Gastroesophageal sphincter (tissue), 4 donors: ENCODE results near the gene ZNF385A. TPM values are rescaled to one million over a fixed set of nuclear protein-coding genes. Genes with fewer than 3 reads are reported as not detected.

ENCODE experiments used
- ATAC-seq: fragments of 150-250 bp; one replicate; pipeline ENCODE4 v1.9.1; 2016; ENCODE audit warnings: mild to moderate bottlenecking, moderate library complexity
- H3K27ac ChIP-seq, 4 donors: fragments of 200-600 bp; sonication (generic) in 3 of 4; 1 replicate in 3 of 4; 2 replicates in 1 of 4; pipeline ENCODE4 v1.5.1; 2016 to 2019
- H3K27me3 ChIP-seq: fragments of 200-600 bp; sonication (generic); one replicate; pipeline ENCODE4 v1.5.1; 2019
- H3K36me3 ChIP-seq, 2 donors: fragments of 200-600 bp; sonication (generic); one replicate each; pipeline ENCODE4 v1.5.1; 2019; ENCODE audit warnings: control low read depth in 1 of 2
- H3K4me1 ChIP-seq, 3 donors: fragments of 200-600 bp; sonication (generic); 1 replicate in 2 of 3; 2 replicates in 1 of 3; pipeline ENCODE4 v1.5.1; 2016 to 2019; ENCODE audit warnings: control low read depth in 2 of 3
- H3K4me3 ChIP-seq, 2 donors: fragments of 200-600 bp; sonication (generic); one replicate each; pipeline ENCODE4 v1.5.1; 2019; ENCODE audit warnings: mild to moderate bottlenecking in 1 of 2, moderate library complexity in 1 of 2
- H3K9me3 ChIP-seq, 3 donors: fragments of 200-600 bp; sonication (generic); one replicate each; pipeline ENCODE4 v1.5.1; 2017 to 2019; ENCODE audit warnings: control low read depth in 2 of 3
- EP300 ChIP-seq: sonication (generic); formaldehyde crosslinking; IDR thresholded peaks from one replicate; pipeline ENCODE4 v1.6.1; 2017; ENCODE audit warnings: antibody characterized with exemption, mild to moderate bottlenecking
- POLR2A ChIP-seq, 2 donors: fragments of 450-650 bp; IDR thresholded peaks; one replicate each; pipeline ENCODE4 v1.6.1; 2017; ENCODE audit warnings: antibody characterized with exemption in 2 of 2, mild to moderate bottlenecking in 2 of 2, moderate library complexity in 1 of 2
- POLR2AphosphoS5 ChIP-seq: sonication (generic); formaldehyde crosslinking; IDR thresholded peaks from one replicate; pipeline ENCODE4 v1.6.1; 2017; ENCODE audit warnings: antibody characterized with exemption
- WGBS, 2 donors: methylation state at CpG; one replicate each; pipeline ENCODE4 v1.1.5; 2018; ENCODE audit warnings: low coverage in 1 of 2; 5-methylcytosine and 5-hydroxymethylcytosine counted together
- total RNA-seq, 4 donors: library from RNA; depleted of rRNA; stranded (reverse); fragments of >200 nt; gene quantifications; one replicate each; pipeline ENCODE4 v1.1.0, GENCODE V29; 2016
- TF ChIP-seq, protein P1 (sequence below), 4 experiments: fragments of 200-600 bp in 2 of 4; fragments of 450-650 bp in 2 of 4; sonication (generic) in 1 of 4; IDR thresholded peaks; one replicate each; pipeline ENCODE4 v1.5.1; 2017 to 2019; ENCODE audit warnings: antibody characterized with exemption in 4 of 4, mild to moderate bottlenecking in 2 of 4, moderate library complexity in 2 of 4

ZNF385A gene
- 10 to 100 TPM in 3 of 4 donors, 1 to 10 TPM in 1; 7.5 to 28.0 (median 19.5) TPM for total RNA-seq

- H3K4me1 ChIP-seq, result peaks cover 0 to 26% (median 5%) of the 10 kb centered on the region in 3 donors
- no peaks in the 10 kb centered on the region for H3K36me3 ChIP-seq
- peak within 1 kb of the TSS in 3 of 4 donors; percentile 11 to 48 (median 15) for H3K27ac ChIP-seq
- 80% methylated on average over 1 of the region's 1 CpG; no CpG with 5 or more reads in 1 of the 2 donors for WGBS, 2 donors
- no peak for ATAC-seq
- H3K27me3 ChIP-seq, result no peaks in the 10 kb centered on the region
- TF ChIP-seq POLR2A (IDR thresholded peaks at IDR 0.05) (no peak), EP300 (no peak), POLR2AphosphoS5 (no peak)
- TF ChIP-seq, protein P1, sequence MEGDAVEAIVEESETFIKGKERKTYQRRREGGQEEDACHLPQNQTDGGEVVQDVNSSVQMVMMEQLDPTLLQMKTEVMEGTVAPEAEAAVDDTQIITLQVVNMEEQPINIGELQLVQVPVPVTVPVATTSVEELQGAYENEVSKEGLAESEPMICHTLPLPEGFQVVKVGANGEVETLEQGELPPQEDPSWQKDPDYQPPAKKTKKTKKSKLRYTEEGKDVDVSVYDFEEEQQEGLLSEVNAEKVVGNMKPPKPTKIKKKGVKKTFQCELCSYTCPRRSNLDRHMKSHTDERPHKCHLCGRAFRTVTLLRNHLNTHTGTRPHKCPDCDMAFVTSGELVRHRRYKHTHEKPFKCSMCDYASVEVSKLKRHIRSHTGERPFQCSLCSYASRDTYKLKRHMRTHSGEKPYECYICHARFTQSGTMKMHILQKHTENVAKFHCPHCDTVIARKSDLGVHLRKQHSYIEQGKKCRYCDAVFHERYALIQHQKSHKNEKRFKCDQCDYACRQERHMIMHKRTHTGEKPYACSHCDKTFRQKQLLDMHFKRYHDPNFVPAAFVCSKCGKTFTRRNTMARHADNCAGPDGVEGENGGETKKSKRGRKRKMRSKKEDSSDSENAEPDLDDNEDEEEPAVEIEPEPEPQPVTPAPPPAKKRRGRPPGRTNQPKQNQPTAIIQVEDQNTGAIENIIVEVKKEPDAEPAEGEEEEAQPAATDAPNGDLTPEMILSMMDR (IDR thresholded peaks at IDR 0.05), result no peak
- no peaks in the 10 kb centered on the region for H3K9me3 ChIP-seq
- peak within 1 kb of the TSS in 1 of 2 donors; percentile 14 for H3K4me3 ChIP-seq
Observed at GRCh38 chr12:54384591-54385041, at the start of gene ZNF385A. ZNF385A (minus strand) TSS chr12:54384733; CDS start chr12:54384514, 219 bp downstream.

GRCh38 chr12:54432815-54433164 lies 48.3 kb upstream of the ZNF385A start:
- no peak for TF ChIP-seq POLR2A (IDR thresholded peaks at IDR 0.05)
- TF ChIP-seq POLR2AphosphoS5, result no peak
- Histone ChIP-seq H3K27ac (peak overlapping the region in 3 of 4 donors; percentile 65 to 97 (median 73)), H3K27me3 (no peaks in the 10 kb centered on the region), H3K9me3 (no peaks in the 10 kb centered on the region), H3K36me3 (no peaks in the 10 kb centered on the region), H3K4me1 (peaks cover 9 to 57% (median 26%) of the 10 kb centered on the region in 3 donors), H3K4me3 (no peak overlapping the region)
- ATAC-seq, result peak; percentile 44
- 78 to 100% methylated on average over 1 to 3 of the region's 4 CpGs for WGBS, 2 donors

GRCh38 chr12:54431911-54432814 lies 47.6 kb upstream of the ZNF385A start:
- Histone ChIP-seq H3K4me1 (peaks cover 9 to 64% (median 30%) of the 10 kb centered on the region in 3 donors), H3K27ac (peak overlapping the region in 3 of 4 donors; percentile 65 to 97 (median 73)), H3K4me3 (no peak overlapping the region), H3K36me3 (no peaks in the 10 kb centered on the region), H3K27me3 (no peaks in the 10 kb centered on the region), H3K9me3 (no peaks in the 10 kb centered on the region)
- WGBS, 2 donors, result 13 to 33% methylated on average over 5 of the region's 9 CpGs
- peak; percentile 78 for ATAC-seq
- TF ChIP-seq EP300, result no peak
- TF ChIP-seq, protein P1 (IDR thresholded peaks at IDR 0.05), result peak in 1 of 4 experiments; percentile 8
- peak; percentile 88 for TF ChIP-seq POLR2AphosphoS5
- TF ChIP-seq POLR2A (IDR thresholded peaks at IDR 0.05), result no peak

GRCh38 chr12:54430471-54431069 lies 46.0 kb upstream of the ZNF385A start:
- Histone ChIP-seq H3K9me3 (no peaks in the 10 kb centered on the region), H3K4me1 (peaks cover 9 to 79% (median 37%) of the 10 kb centered on the region in 3 donors), H3K36me3 (no peaks in the 10 kb centered on the region), H3K27me3 (no peaks in the 10 kb centered on the region), H3K27ac (peak overlapping the region in 3 of 4 donors; percentile 9 to 97 (median 65)), H3K4me3 (no peak overlapping the region)
- 68 to 90% methylated on average over 4 to 5 of the region's 5 CpGs for WGBS, 2 donors
- no peak for TF ChIP-seq POLR2A (IDR thresholded peaks at IDR 0.05)
- TF ChIP-seq, protein P1 (IDR thresholded peaks at IDR 0.05), result no peak
- TF ChIP-seq EP300, result no peak
- no peak for TF ChIP-seq POLR2AphosphoS5
- no peak for ATAC-seq

DNA sequence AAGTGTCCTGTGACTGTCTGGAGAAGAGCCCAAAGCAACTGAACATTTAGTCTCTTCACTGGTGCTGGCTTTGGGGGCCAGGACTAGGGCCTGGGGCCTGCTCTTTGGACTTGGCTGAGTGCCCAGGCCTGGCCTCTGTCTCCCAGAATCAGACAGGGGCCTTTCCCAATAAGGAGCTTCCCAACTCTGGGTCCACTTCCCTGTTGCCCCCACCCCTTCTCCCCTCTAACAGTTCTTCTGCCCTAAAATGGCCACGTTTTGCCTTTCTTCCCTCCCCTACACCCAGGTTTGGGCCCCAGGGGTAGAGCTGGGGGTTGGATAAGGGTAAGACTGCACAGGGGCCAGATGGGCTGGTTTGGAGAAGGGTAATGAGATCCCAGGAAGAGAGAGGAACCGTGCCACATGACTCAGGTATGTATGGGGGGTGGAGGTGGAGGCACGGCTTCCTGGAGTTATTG lies 44.5 kb upstream of the ZNF385A start:
- no peak for ATAC-seq
- TF ChIP-seq EP300 (no peak), POLR2A (IDR thresholded peaks at IDR 0.05) (no peak), POLR2AphosphoS5 (no peak)
- TF ChIP-seq, protein P1 (IDR thresholded peaks at IDR 0.05), result no peak
- no peaks in the 10 kb centered on the region for H3K27me3 ChIP-seq
- peaks cover 9 to 94% (median 43%) of the 10 kb centered on the region in 3 donors for H3K4me1 ChIP-seq
- no peaks in the 10 kb centered on the region for H3K9me3 ChIP-seq
- peak overlapping the region; percentile 13 to 97 (median 76) for H3K27ac ChIP-seq
- H3K4me3 ChIP-seq, result no peak overlapping the region
- WGBS, 2 donors, result 38 to 56% methylated on average over 2 to 3 of the region's 3 CpGs
- H3K36me3 ChIP-seq, result no peaks in the 10 kb centered on the region
